ENCODE data around the gene CSNK1A1.
"Not testable (repeated sequence)": the region's sequence is repeated elsewhere in the genome, so short reads cannot be mapped to it uniquely, and the experiment has no call there.

Gene CSNK1A1

DNA sequence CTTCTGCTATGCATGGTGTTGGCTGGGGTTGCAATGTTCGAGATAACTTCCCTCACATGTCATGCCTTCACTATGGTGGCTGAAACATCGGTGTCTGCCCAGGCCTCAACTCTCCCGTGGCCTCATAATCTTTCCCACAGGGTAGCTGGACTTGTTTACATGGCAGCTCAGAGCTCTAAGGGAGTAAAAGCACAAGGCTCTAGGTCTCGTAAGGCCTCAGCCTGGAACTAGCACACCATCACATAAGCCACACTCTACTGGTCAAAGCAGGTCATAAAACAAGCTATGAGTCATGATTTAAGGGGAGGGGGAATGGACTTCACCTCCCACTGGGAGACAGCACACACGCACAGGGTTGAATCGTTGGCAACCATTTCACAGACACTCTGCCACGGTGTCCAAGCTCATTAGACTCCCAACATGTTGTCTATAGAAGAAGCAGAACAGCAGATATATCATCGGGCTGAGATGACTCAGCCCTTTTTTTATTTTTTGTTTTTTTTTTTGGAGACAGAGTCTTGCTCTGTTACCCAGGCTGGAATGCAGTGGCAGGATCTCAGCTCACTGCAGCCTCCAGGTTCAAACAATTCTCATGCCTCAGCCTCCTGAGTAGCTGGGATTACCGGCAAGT is 105.4 kb downstream of the CSNK1A1 start:
- ChIA-PET POLR2A (interaction anchor here (0.7 to 3.3 kb wide), 10 partner anchors 38 to 376 kb away, joined by 3 to 21 read pairs (median 6); partner anchors contain the start of gene CSNK1A1), CTCF (interaction anchor here (1.0 to 26.2 kb wide), 13 partner anchors 9 to 172 kb away, joined by 3 to 678 read pairs (median 8); partner anchors contain the start of gene CSNK1A1)
- TF ChIP-seq, protein P1, sequence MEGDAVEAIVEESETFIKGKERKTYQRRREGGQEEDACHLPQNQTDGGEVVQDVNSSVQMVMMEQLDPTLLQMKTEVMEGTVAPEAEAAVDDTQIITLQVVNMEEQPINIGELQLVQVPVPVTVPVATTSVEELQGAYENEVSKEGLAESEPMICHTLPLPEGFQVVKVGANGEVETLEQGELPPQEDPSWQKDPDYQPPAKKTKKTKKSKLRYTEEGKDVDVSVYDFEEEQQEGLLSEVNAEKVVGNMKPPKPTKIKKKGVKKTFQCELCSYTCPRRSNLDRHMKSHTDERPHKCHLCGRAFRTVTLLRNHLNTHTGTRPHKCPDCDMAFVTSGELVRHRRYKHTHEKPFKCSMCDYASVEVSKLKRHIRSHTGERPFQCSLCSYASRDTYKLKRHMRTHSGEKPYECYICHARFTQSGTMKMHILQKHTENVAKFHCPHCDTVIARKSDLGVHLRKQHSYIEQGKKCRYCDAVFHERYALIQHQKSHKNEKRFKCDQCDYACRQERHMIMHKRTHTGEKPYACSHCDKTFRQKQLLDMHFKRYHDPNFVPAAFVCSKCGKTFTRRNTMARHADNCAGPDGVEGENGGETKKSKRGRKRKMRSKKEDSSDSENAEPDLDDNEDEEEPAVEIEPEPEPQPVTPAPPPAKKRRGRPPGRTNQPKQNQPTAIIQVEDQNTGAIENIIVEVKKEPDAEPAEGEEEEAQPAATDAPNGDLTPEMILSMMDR (IDR thresholded peaks at IDR 0.05; ENCODE audit: insufficient read depth, low read length, missing control alignments) = no peak
- no peak overlapping the region for H3K4me3 ChIP-seq (ENCODE audit: low read depth, low read length)
- DNase-seq (ENCODE audit: low read depth, low spot score) = peak; percentile 97

DNA sequence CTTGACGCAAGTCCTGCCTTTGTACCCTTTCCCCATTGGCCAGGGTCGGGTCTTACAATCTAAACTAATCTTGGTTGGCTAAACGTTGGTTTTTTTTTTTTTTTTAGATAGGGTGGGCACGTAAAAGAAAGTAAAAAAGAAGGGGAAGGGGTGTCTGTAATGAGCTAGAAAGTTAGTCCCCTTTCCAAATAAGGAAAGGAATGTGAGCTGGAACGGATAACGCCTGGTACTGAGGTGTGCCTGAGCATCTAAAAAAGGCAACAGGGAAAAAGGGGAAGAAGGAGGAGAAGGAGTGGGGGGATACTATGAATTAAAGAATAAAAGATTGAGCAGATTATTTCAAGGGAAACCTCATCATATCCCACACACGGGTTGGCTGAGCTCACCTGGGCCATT is 105.9 kb downstream of the CSNK1A1 start:
- POLR2A ChIA-PET = interaction anchor here (0.6 to 3.3 kb wide), 11 partner anchors 38 to 375 kb away, joined by 3 to 21 read pairs (median 5); partner anchors contain the start of gene CSNK1A1
- CTCF ChIA-PET = interaction anchor here (0.8 to 26.2 kb wide), 14 partner anchors 10 to 173 kb away, joined by 3 to 678 read pairs (median 7); partner anchors contain the start of gene CSNK1A1
- H3K4me3 ChIP-seq (ENCODE audit: low read depth, low read length) = no peak overlapping the region
- TF ChIP-seq, protein P1 (IDR thresholded peaks at IDR 0.05; ENCODE audit: insufficient read depth, low read length, missing control alignments) = no peak
- DNase-seq (ENCODE audit: low read depth, low spot score) = no peak

DNA sequence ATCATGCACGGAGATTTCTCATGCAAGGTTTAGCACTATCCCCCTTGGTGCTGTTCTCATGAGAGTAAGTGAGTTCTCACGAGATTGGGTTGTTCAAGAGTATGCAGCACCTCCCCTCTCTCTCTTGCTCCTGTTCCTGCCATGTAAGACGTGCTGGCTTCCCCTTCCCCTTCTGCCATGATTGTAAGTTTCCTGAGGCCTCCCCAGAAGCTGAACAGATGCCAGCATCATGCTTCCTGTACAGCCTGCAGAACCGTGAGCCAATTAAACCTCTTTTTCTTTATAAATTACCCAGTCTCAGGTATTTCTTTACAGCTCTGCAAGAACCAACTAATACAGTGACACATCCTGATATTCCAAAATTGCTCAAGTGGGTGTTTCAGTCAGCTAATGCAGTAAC is 106.8 kb downstream of the CSNK1A1 start:
- POLR2A ChIA-PET = interaction anchor here (0.6 to 3.3 kb wide), 2 partner anchors 35 to 118 kb away, joined by 3 to 18 read pairs; no protein-coding TSS in a partner anchor
- DNase-seq (ENCODE audit: low read depth, low spot score); H3K4me3 ChIP-seq (ENCODE audit: low read depth, low read length): not testable (repeated sequence)
- CTCF ChIA-PET = interaction anchor here (0.8 to 26.2 kb wide), 8 partner anchors 10 to 174 kb away, joined by 3 to 678 read pairs (median 65); partner anchors contain the start of genes CSNK1A1 and IL17B

DNA sequence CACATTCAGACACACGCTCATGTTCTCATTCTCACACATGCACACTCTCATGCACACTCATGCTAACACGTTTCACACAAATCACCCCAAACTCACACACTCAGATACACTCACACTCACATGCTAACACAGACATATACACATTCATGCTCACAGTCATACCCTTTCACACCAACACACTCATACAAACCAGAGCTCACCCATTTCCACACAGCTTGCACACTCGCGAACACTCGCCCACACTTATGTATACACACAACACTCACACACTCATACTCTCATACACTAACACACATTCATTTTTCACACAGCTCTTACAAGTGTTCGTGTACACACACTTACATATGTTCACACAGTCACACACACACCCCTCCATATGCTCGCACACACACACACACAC is 108.0 kb downstream of the CSNK1A1 start:
- H3K4me3 ChIP-seq (ENCODE audit: low read depth, low read length) = no peak overlapping the region
- ChIA-PET CTCF (interaction anchor here (0.9 to 26.2 kb wide), 18 partner anchors 10 to 175 kb away, joined by 3 to 678 read pairs (median 12); partner anchors contain the start of genes CSNK1A1 and IL17B), POLR2A (no interaction called here)
- TF ChIP-seq, protein P1 (IDR thresholded peaks at IDR 0.05; ENCODE audit: insufficient read depth, low read length, missing control alignments) = no peak
- DNase-seq (ENCODE audit: low read depth, low spot score) = no peak

DNA sequence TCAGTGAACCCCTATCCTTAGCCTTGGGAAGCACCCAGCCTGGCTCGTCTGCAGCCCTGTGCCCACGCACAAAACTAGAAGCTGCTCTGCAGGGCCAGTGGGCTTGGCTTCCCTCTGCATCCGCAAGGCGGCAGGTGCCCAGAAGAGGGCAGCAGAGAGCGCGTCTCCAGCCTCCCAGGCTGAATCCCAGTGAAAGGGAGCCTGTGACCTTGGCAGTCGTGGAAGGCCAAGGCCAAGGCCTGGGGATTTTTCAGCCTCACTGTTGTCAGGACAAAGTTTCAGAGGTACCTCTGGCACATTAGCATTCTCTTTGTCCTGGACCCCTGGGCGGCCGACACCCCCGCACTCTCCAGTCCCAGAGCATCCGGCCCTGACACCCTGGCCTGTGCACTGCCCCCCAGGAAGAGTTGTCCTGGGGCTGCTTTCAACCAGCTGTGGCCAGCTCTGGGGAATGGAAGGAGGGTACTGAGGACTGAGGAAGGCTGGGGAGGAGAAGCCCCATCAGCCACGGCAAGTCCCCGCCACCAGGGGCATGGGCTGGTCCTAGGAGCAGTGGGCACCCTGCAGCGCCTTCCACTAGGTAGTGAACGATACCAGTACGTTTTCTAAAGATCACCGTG is 108.6 kb downstream of the CSNK1A1 start:
- DNase-seq (ENCODE audit: low read depth, low spot score) = no peak
- ChIA-PET POLR2A (no interaction called here), CTCF (interaction anchor here (0.6 to 26.2 kb wide), 31 partner anchors 10 to 182 kb away, joined by 3 to 678 read pairs (median 5); partner anchors contain the start of genes ARHGEF37, CSNK1A1 and IL17B)
- TF ChIP-seq, protein P1 (IDR thresholded peaks at IDR 0.05; ENCODE audit: insufficient read depth, low read length, missing control alignments) = peak; percentile 96
- H3K4me3 ChIP-seq (ENCODE audit: low read depth, low read length) = no peak overlapping the region

Measured in AG04449 (cell line).